Heart left ventricle (tissue), 13 donors: Measurements from ENCODE around the gene NBAS.

Experiments
- POLR2A ChIP-seq, 2 donors: fragments of 450-650 bp; IDR thresholded peaks; one replicate each; pipeline ENCODE4 v1.6.1; 2017; ENCODE audit warnings: antibody characterized with exemption in 2 of 2, mild to moderate bottlenecking in 2 of 2, moderate library complexity in 2 of 2
- TF ChIP-seq, protein P1 (sequence below), 12 donors: fragments of 200-600 bp; sonication (generic) in 4 of 12; IDR thresholded peaks; one replicate each; pipeline versions ENCODE4 v1.5.0 to v1.8.0; 2018 to 2022; ENCODE audit warnings: antibody characterized with exemption in 12 of 12, mild to moderate bottlenecking in 5 of 12
- donor health status: ischemic (EF 13 %, LVEDD 7.1; RV severe dilation, severe dysfunction).
- donor health status: DM: no; HTN: yes; CAD: no.
- donor health status: DM: no; HTN: no; CAD: no.
- donor health status: ischemic (EF 25% LVEDD 6.9; RV normal size, moderate dysfunction).
- donor health status: ischemic (EF 25% LVEDD 5.7; RV mildly dilated, moderate dysfunction).
- donor health status: ischemic (EF 35%, LVEDD 5.7; RV mildly dilated, moderate dysfunction).
- donor health status: nonischemic (EF 11% LVEDD 7.7; RV severe dilation, severe dysfunction).
- donor health status: DM: yes; HTN: yes; CAD: no.
- donor health status: PGD.
- donor health status: ischemic (EF 29% LVEDD 5.4; RV normal size, mild dysfunction).
- donor health status: nonischemic (EF 23%, LVEDD 6.1; RV moderate dilation, normal function).

DNA sequence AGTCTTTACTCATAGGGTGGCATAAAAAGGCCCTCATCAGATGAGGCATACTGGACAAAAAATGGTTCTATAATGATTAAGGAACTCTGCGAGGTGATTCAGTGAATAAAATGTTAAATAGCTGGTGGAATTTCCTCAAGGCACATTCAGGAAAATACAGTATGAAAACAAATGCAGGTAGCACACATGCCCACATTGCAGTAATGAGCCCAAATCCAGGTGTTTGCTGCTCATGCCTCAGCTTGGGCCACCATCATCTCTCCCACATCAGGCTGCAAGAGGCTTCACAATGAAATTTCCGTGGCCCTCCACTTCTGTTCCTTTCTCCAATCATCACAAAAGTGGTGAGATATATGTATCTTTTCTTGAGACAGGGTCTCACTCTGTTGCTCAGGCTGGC lies 298.3 kb downstream of the NBAS start:
- TF ChIP-seq, protein P1, sequence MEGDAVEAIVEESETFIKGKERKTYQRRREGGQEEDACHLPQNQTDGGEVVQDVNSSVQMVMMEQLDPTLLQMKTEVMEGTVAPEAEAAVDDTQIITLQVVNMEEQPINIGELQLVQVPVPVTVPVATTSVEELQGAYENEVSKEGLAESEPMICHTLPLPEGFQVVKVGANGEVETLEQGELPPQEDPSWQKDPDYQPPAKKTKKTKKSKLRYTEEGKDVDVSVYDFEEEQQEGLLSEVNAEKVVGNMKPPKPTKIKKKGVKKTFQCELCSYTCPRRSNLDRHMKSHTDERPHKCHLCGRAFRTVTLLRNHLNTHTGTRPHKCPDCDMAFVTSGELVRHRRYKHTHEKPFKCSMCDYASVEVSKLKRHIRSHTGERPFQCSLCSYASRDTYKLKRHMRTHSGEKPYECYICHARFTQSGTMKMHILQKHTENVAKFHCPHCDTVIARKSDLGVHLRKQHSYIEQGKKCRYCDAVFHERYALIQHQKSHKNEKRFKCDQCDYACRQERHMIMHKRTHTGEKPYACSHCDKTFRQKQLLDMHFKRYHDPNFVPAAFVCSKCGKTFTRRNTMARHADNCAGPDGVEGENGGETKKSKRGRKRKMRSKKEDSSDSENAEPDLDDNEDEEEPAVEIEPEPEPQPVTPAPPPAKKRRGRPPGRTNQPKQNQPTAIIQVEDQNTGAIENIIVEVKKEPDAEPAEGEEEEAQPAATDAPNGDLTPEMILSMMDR (IDR thresholded peaks at IDR 0.05) = no peak
- TF ChIP-seq POLR2A (IDR thresholded peaks at IDR 0.05) = no peak
